Right atrium auricular region (tissue), 2 donors: ENCODE measurements around the gene TMEFF2. TPM values are rescaled to one million over a fixed set of nuclear protein-coding genes. Genes with fewer than 3 reads are reported as not detected.
"Not testable (repeated sequence)": the region's sequence is repeated elsewhere in the genome, so short reads cannot be mapped to it uniquely, and the experiment has no call there.

Experiments
- DNase-seq: peaks from one replicate; pipeline ENCODE4 v3.0.0-alpha.2; 2019; ENCODE audit warnings: low spot score
- H3K27ac ChIP-seq, 2 donors: fragments of 200-600 bp; sonication (generic); 1 replicate in 1 of 2; 2 replicates in 1 of 2; pipeline ENCODE4 v1.5.1; 2016 to 2019
- H3K27me3 ChIP-seq, 2 donors: fragments of 200-600 bp; sonication (generic); one replicate each; pipeline versions ENCODE4 v1.5.1 to v1.6.0; 2017 to 2019
- H3K36me3 ChIP-seq: fragments of 200-600 bp; sonication (generic); one replicate; pipeline ENCODE4 v1.5.1; 2016
- H3K4me1 ChIP-seq, 2 donors: fragments of 200-600 bp; sonication (generic); one replicate each; pipeline versions ENCODE4 v1.5.1 to v1.6.0; 2017 to 2019
- H3K4me3 ChIP-seq, 2 donors: fragments of 200-600 bp; sonication (generic); 1 replicate in 1 of 2; 2 replicates in 1 of 2; pipeline ENCODE4 v1.5.1; 2017 to 2019; ENCODE audit warnings: mild to moderate bottlenecking in 1 of 2, moderate library complexity in 1 of 2
- H3K9me3 ChIP-seq, 2 donors: fragments of 200-600 bp; sonication (generic); one replicate each; pipeline ENCODE4 v1.5.1; 2019
- total RNA-seq, 2 donors: library from RNA; depleted of rRNA; stranded (reverse); fragments of >200 nt; gene quantifications; one replicate each; pipeline ENCODE4 v1.1.0, GENCODE V29; 2016
- TF ChIP-seq, protein P1 (sequence below), 2 donors: fragments of 200-600 bp; sonication (generic); IDR thresholded peaks; one replicate each; pipeline ENCODE4 v1.5.1; 2019; ENCODE audit warnings: antibody characterized with exemption in 2 of 2

Gene TMEFF2
- total RNA-seq, 2 donors from 2014 or later, result 0.56 TPM; not detected in 1

DNA sequence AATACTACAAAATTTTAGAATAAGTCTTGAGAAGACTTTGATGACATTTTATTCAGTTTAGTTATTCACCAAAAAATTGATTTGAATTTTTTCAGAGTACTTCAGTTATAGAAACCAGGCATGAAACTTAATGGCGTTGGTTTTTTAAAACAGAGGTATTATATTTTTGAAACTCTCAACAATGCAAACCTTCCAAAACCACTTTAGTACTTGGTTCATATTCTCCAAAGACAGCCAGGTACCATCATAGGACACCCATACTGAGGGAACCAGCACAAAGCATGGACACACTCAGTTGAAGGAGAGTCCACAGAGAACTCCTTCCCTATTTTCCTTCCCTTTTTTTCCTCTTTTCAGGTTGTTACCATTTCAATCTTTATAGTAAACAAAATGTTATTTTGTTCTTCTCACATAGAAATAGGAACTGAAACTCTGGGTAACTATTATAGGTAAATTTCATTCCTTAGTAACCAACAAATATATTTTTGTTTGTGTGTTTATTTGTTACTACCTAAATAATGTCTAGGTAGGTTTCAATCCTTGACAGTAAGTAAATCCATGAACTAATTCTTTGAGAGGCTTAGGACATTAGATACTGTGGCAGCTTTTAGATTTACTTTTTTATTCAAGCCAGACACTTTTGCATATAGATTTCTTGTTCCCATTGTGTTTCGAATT is 95.8 kb downstream of the TMEFF2 start:
- no peak for DNase-seq
- Histone ChIP-seq H3K4me3 (no peak overlapping the region), H3K27me3 (no peaks in the 10 kb centered on the region), H3K9me3 (no peaks in the 10 kb centered on the region), H3K36me3 (no peaks in the 10 kb centered on the region), H3K4me1 (no peaks in the 10 kb centered on the region), H3K27ac (no peak overlapping the region)
- TF ChIP-seq, protein P1, sequence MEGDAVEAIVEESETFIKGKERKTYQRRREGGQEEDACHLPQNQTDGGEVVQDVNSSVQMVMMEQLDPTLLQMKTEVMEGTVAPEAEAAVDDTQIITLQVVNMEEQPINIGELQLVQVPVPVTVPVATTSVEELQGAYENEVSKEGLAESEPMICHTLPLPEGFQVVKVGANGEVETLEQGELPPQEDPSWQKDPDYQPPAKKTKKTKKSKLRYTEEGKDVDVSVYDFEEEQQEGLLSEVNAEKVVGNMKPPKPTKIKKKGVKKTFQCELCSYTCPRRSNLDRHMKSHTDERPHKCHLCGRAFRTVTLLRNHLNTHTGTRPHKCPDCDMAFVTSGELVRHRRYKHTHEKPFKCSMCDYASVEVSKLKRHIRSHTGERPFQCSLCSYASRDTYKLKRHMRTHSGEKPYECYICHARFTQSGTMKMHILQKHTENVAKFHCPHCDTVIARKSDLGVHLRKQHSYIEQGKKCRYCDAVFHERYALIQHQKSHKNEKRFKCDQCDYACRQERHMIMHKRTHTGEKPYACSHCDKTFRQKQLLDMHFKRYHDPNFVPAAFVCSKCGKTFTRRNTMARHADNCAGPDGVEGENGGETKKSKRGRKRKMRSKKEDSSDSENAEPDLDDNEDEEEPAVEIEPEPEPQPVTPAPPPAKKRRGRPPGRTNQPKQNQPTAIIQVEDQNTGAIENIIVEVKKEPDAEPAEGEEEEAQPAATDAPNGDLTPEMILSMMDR (IDR thresholded peaks at IDR 0.05), result no peak

DNA sequence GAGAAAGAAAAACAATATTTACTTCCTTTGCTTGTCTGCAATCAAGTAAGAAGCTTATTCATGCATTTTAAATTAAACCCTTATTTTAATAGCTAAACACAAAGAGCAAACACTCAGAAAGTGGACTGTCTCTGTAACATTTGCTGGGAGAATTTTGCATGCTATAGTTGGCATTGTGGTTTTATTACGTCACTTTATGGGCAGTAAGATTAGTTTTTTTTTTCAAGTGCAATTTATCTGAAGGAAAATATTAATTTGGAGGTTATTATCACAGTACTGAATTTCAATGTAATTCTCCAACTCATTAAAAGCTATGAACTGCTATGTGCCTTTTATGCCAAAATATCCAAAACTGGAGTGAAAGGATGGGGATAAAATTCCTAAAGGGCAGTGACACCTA is 103.3 kb downstream of the TMEFF2 start:
- TF ChIP-seq, protein P1 (IDR thresholded peaks at IDR 0.05), result no peak
- no peak for DNase-seq
- no peak overlapping the region for H3K27ac ChIP-seq

DNA sequence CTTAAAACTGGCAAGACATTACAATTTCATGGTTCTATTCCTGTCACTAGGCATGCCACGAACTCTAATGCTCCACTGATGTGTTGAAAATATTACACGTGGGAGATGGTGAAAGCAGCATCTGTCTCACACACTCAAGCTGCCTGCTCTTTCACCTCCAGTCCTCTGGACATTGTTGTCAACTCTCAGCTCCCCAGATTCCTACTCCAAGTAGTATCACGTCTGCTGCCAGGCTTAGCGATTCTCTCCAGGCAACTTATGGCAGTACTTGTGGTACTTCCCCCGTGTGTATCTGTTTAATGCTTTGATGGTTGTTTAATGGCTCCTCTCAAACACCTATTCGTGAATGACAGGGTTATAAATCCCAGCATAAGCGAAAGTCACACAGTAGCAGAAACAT is 103.8 kb downstream of the TMEFF2 start:
- H3K27ac ChIP-seq, result no peak overlapping the region
- H3K4me1 ChIP-seq, result no peaks in the 10 kb centered on the region
- TF ChIP-seq, protein P1 (IDR thresholded peaks at IDR 0.05), result no peak
- H3K4me3 ChIP-seq, result no peak overlapping the region
- no peaks in the 10 kb centered on the region for H3K9me3 ChIP-seq
- no peaks in the 10 kb centered on the region for H3K36me3 ChIP-seq
- no peak for DNase-seq
- H3K27me3 ChIP-seq, result no peaks in the 10 kb centered on the region

More for the DNA sequence above, 103.3 kb downstream of the TMEFF2 start:
- Histone ChIP-seq H3K36me3 (no peaks in the 10 kb centered on the region), H3K4me1 (no peaks in the 10 kb centered on the region), H3K27me3 (no peaks in the 10 kb centered on the region), H3K9me3 (no peaks in the 10 kb centered on the region), H3K4me3 (no peak overlapping the region)

DNA sequence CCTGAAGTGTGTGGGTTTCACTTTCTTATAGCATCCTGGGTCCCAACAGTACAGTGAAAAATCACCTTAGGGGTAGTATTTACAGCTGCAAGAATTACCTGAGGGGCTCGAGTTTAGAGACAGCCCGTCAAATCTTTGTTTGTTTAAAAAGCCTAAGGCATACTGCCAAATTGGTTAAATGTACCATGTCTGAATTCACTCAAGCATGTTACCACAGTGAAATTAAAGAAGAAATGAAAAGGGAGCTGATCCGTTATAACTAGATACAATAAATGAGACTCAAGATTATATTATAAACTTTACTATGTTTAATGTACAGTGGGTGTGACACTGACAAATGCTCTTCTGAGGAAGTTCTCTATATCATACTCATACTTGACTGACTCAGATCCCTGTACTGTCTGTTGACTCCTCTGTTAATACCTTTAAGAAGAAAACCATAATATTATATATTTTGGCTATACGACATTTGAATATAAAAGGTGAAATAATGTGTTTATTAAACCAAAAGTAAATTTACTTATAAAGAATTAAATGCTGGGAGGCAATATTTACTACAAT is 107.3 kb downstream of the TMEFF2 start:
- Histone ChIP-seq H3K4me1 (no peaks in the 10 kb centered on the region), H3K27ac (no peak overlapping the region), H3K27me3 (no peaks in the 10 kb centered on the region), H3K9me3 (no peaks in the 10 kb centered on the region), H3K4me3 (no peak overlapping the region), H3K36me3 (no peaks in the 10 kb centered on the region)
- TF ChIP-seq, protein P1 (IDR thresholded peaks at IDR 0.05), result no peak
- DNase-seq, result no peak

DNA sequence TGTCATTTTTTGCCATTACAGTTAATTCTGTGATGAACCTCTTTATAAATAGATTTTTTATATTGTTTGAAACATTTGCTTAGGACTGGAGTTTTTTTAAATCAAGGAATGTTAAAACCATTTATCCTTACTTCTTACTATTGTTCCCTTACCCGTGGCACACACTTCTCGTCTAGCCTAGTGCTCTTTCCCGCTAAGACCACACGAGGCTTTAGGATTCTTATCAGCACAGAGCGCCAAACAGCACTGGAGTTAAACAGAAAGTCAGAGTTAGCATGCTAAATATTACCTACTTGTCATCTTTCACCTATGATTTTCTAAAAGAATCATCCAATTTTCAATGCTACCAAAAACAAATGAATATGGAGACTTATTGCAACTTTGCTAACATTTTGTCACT is 112.6 kb downstream of the TMEFF2 start:
- Histone ChIP-seq H3K36me3 (no peaks in the 10 kb centered on the region), H3K27ac (no peak overlapping the region), H3K4me3 (no peak overlapping the region), H3K9me3 (no peaks in the 10 kb centered on the region), H3K4me1 (no peaks in the 10 kb centered on the region), H3K27me3 (no peaks in the 10 kb centered on the region)
- TF ChIP-seq, protein P1 (IDR thresholded peaks at IDR 0.05), result no peak
- DNase-seq, result no peak

DNA sequence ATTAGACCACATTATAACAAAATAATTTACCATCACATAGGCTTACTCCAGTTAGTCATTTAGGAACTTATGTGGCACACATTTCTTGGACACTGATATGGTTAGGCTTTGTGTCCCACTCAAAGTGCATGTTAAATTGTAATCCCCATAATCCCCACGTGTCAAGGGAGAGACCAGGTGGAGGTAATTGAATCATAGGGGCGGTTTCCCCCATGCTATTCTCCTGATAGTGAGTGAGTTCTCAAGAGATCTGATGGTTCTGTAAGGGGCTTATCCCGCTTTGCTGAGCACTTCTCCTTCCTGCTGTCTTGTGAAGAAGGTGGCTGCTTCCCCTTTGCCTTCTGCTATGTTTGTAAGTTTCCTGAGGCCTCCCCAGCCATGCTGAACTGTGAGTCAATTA is 114.6 kb downstream of the TMEFF2 start:
- not testable (repeated sequence) for DNase-seq, H3K36me3 ChIP-seq, H3K27ac ChIP-seq, H3K27me3 ChIP-seq, H3K4me1 ChIP-seq, H3K4me3 ChIP-seq, H3K9me3 ChIP-seq
